ENCODE data around the gene GPATCH4.

Gene GPATCH4

DNA sequence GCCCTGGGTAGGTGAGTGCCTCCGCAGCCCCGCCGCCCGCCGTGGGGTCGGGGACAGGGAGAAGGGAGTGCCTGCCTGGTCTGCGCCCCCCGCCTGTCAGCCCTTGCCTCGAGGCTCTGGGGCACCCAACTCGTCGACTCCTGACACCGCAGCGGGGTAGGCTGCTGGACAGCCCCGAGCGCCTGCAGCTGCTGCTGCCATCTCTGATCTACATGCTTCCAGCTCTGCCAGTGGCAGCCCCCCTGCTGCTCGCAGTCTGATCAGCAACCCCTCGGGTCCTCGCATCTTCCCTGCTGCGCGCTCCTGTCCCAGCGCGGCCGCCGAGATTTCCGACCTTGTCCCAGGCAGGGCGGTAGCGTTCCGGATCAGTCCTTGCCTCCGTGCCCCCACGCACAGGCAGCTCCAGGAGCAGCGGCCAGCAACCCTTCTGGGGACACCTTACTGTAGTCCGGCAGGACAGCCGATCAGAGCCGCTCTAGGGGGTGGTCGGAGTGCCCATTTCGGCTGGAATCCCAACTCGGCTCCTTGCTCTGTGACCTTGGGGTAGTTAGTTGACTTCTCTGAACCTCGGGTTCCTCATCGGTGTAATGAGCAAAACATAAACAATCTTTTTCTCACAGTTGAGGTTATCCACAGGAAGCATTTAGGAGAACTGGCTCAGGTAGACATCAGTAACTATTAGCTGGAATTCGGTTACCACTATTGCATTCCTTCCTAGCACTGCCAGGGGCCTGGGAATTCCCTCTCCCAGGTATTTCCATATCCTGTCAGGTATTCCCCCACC lies 41.2 kb upstream of the GPATCH4 start:
- DNase-seq = no peak

DNA sequence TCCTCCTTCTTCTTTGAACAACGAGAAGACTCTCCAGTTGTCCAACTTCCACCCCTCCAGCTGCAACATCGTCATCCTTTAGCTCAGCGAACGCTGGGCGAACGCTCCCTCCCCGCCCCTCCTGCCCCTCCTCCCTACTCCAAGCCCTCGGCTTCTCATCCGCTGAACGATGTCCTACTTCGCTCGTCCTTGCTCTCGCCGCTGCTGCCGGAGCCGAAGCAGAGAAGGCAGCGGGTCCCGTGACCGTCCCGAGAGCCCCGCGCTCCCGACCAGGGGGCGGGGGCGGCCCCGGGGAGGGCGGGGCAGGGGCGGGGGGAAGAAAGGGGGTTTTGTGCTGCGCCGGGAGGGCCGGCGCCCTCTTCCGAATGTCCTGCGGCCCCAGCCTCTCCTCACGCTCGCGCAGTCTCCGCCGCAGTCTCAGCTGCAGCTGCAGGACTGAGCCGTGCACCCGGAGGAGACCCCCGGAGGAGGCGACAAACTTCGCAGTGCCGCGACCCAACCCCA lies 40.5 kb upstream of the GPATCH4 start, which contains the start of gene BCAN:
BCAN (plus strand) TSS at position 357 of the 504 bp plus-strand sequence. CDS start 3,938 bp downstream, outside the sequence.
- TF ChIP-seq, protein P1, sequence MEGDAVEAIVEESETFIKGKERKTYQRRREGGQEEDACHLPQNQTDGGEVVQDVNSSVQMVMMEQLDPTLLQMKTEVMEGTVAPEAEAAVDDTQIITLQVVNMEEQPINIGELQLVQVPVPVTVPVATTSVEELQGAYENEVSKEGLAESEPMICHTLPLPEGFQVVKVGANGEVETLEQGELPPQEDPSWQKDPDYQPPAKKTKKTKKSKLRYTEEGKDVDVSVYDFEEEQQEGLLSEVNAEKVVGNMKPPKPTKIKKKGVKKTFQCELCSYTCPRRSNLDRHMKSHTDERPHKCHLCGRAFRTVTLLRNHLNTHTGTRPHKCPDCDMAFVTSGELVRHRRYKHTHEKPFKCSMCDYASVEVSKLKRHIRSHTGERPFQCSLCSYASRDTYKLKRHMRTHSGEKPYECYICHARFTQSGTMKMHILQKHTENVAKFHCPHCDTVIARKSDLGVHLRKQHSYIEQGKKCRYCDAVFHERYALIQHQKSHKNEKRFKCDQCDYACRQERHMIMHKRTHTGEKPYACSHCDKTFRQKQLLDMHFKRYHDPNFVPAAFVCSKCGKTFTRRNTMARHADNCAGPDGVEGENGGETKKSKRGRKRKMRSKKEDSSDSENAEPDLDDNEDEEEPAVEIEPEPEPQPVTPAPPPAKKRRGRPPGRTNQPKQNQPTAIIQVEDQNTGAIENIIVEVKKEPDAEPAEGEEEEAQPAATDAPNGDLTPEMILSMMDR (IDR thresholded peaks at IDR 0.05; ENCODE audit: low read depth, low read length, missing control alignments) = no peak
- DNase-seq = no peak
- no peak within 1 kb of the TSS for H3K27ac ChIP-seq
- in situ Hi-C loops (cut with HindIII; ENCODE audit: low pct_ligation_motif_present, low sequenced_read_pairs) = no loop called here
- H3K4me3 ChIP-seq (ENCODE audit: low read depth, low read length) = no peak within 1 kb of the TSS
- H3K27me3 ChIP-seq (replicated peaks) = peaks cover 91% of the 10 kb centered on the region
- H3K36me3 ChIP-seq (replicated peaks) = no peaks in the 10 kb centered on the region

More for the DNA sequence above, 41.2 kb upstream of the GPATCH4 start:
- Histone ChIP-seq H3K36me3 (replicated peaks) (no peaks in the 10 kb centered on the region), H3K27me3 (replicated peaks) (peaks cover 92% of the 10 kb centered on the region), H3K4me3 (ENCODE audit: low read depth, low read length) (no peak overlapping the region), H3K27ac (no peak overlapping the region)
- in situ Hi-C loops (cut with HindIII; ENCODE audit: low pct_ligation_motif_present, low sequenced_read_pairs) = no loop called here
- TF ChIP-seq, protein P1 (IDR thresholded peaks at IDR 0.05; ENCODE audit: low read depth, low read length, missing control alignments) = no peak

DNA sequence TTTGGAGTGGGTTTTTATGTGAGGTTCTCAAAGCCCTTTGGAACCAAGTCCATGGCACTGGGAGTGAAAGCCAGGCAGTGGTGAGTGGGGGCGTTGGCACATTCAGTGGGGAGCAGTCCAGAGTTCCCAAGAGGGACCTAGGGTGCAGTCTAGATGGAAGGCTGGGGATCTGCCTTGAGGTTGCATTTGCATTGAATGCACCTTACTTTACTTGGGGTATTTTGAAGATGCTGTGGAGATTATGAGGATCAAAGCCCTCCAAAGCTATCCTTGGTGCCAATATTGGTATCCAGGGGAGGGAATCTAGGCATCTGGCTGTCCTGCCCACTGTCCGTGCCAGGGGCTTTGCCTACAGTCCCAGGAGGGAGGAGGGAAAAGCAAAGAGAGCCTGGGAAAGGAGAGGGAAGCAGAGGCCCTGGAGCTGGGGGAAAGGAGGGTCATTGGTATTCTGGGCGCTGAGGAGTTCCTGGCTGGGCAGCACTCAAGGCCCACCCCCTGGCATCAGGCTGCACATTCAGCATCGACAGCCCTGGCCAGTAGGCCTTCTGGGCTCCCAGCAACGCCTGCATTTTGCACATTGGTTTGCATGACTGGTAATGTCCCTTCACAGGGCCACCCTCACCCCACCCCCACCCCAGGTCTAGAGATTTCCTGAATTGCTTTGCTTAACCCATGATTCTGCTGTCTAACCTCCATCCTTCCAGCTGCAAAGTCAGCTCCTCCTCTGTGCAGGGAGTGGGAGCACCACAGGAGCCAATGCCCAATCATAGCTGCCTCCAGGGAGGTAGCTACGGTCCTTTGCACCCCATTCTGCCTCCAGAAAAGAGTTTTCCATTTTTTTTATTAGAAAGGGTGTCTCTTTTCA lies 39.8 kb upstream of the GPATCH4 start:
- Histone ChIP-seq H3K27me3 (replicated peaks) (peaks cover 84% of the 10 kb centered on the region), H3K27ac (no peak overlapping the region), H3K4me3 (ENCODE audit: low read depth, low read length) (no peak overlapping the region), H3K36me3 (replicated peaks) (no peaks in the 10 kb centered on the region)
- DNase-seq = no peak
- TF ChIP-seq, protein P1 (IDR thresholded peaks at IDR 0.05; ENCODE audit: low read depth, low read length, missing control alignments) = no peak
- in situ Hi-C loops (cut with HindIII; ENCODE audit: low pct_ligation_motif_present, low sequenced_read_pairs) = no loop called here

DNA sequence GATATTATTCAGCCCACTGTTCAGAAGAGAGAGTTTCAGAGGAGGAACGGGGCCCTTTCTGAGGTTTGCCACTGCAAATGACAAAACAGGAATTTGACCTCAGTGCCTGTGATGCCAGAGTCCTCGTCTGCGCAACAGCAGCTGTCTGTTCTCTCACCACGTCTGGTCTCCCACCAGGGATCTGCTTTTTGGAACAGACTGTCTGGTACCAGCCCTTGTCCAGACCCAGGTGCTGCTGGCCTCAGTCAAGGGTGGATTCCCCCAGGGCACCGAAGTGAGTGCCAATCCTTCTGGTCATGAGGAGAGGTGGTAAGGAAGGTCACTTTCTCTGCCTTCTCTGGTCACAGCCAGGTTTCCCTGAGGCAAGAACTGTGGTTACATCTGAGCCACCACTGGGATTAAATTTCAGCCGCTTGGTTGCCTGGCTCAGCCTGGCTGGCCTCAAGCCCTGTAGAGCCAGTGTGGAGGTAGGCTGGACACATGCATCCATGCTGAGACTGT lies 38.4 kb upstream of the GPATCH4 start:
- Histone ChIP-seq H3K36me3 (replicated peaks) (no peaks in the 10 kb centered on the region), H3K27me3 (replicated peaks) (peaks cover 76% of the 10 kb centered on the region), H3K4me3 (ENCODE audit: low read depth, low read length) (no peak overlapping the region), H3K27ac (no peak overlapping the region)
- TF ChIP-seq, protein P1 (IDR thresholded peaks at IDR 0.05; ENCODE audit: low read depth, low read length, missing control alignments) = no peak
- in situ Hi-C loops (cut with HindIII; ENCODE audit: low pct_ligation_motif_present, low sequenced_read_pairs) = no loop called here
- DNase-seq = no peak

DNA sequence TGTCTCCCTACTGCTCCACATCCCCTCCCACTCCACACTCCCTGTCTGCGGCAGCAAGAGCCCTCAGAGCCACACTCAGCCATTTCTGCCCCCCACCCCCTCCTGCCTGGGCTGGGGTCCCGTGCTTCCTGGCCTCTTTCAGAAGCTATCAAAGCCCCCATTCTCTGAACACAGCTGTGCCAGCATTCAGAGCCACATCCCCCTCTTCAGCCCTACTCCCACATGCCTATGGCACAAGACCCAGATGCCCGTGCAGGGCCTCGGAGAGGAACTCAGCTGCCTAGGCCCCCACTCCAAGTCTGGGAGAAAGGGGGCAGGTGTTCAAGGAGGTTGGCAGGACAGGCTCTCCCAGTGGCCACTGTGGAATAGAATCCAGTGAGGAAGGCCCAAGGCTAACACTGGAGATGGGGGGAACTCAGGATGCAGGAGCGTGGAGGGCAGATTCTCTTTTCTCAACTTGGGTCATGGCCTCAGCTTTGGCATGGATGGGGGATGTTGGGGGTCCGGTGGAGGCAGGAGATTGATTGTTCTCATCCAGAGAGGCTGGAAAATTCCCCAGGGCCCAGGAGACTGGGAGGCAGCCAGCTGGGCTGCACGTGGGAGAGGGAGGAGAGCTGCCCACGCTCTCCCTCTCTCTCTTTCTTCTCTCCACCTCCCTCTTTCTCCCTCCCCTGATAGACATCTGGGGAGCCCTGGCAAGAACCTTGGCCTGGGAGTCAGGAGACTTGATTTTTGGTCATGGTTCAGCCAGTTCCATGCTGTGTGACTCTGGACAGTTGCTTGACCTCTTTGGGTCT lies 37.1 kb upstream of the GPATCH4 start:
- H3K27ac ChIP-seq = no peak overlapping the region
- TF ChIP-seq, protein P1 (IDR thresholded peaks at IDR 0.05; ENCODE audit: low read depth, low read length, missing control alignments) = no peak
- in situ Hi-C loops (cut with HindIII; ENCODE audit: low pct_ligation_motif_present, low sequenced_read_pairs) = no loop called here
- no peak for DNase-seq
- no peaks in the 10 kb centered on the region for H3K36me3 ChIP-seq (replicated peaks)
- peaks cover 67% of the 10 kb centered on the region for H3K27me3 ChIP-seq (replicated peaks)
- no peak overlapping the region for H3K4me3 ChIP-seq (ENCODE audit: low read depth, low read length)

All from brain microvascular endothelial cell (primary cell).